ENCODE measurements around the gene PEMT. TPM values are rescaled to one million over a fixed set of nuclear protein-coding genes. Genes with fewer than 3 reads are reported as not detected.

PEMT gene
- total RNA-seq, 2 donors from 2014 or later, result 16.9 to 23.8 TPM

DNA sequence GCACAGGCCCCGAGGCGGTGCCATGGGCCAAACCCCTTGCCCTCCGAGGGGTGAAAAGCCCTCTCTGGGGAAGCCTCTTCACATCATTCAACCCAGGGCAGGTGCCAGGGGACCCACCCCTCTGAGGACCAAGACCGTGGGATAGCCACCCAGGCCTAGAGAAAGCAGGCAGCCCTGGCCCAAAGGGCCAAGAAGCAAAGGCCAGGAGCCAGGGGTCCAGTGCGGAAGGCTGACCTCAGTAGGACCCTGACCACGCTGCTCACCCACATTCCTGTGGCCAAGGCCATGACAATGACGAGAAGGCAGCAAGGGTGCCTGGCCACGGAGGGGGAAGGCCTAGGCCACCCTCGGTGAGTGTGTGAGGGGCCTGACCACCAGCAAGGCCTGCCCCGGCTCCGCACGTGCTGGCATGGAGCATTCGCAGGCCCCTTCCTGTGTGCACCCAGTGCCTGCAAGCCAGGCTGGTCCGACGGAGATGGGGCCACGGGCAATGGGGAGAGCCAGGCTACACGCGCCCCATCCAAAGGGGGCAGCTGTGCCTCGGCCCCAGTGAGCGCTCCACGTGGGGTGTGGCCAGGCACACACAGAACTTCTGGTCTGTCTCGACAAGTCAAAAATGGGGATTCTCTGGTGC, 70.8 kb downstream of the PEMT start:
- intact Hi-C loops (cut with DNase I), result no loop called here
- no peak for DNase-seq
- Histone ChIP-seq H3K4me1 (no peaks in the 10 kb centered on the region), H3K9me3 (no peaks in the 10 kb centered on the region), H3K9ac (ENCODE audit: low read depth in 2 of 2, low read length in 2 of 2) (no peak overlapping the region), H3K36me3 (no peaks in the 10 kb centered on the region), H3K4me3 (no peak overlapping the region), H3K27me3 (no peaks in the 10 kb centered on the region), H3K27ac (no peak overlapping the region)
- no peak for TF ChIP-seq CTCF (IDR thresholded peaks at IDR 0.05)

GRCh38 chr17:17519886-17520285, 71.6 kb downstream of the PEMT start:
- Histone ChIP-seq H3K4me1 (no peaks in the 10 kb centered on the region), H3K9me3 (no peaks in the 10 kb centered on the region), H3K9ac (ENCODE audit: low read depth in 2 of 2, low read length in 2 of 2) (no peak overlapping the region), H3K36me3 (no peaks in the 10 kb centered on the region), H3K4me3 (no peak overlapping the region), H3K27ac (no peak overlapping the region), H3K27me3 (no peaks in the 10 kb centered on the region)
- DNase-seq, result no peak
- TF ChIP-seq CTCF (IDR thresholded peaks at IDR 0.05), result no peak
- intact Hi-C loops (cut with DNase I), result no loop called here

GRCh38 chr17:17518951-17519350, 72.6 kb downstream of the PEMT start:
- H3K4me1 ChIP-seq, result no peaks in the 10 kb centered on the region
- no peak for DNase-seq
- no peak overlapping the region for H3K9ac ChIP-seq (ENCODE audit: low read depth in 2 of 2, low read length in 2 of 2)
- no peak for TF ChIP-seq CTCF (IDR thresholded peaks at IDR 0.05)
- no peak overlapping the region for H3K27ac ChIP-seq
- H3K4me3 ChIP-seq, result no peak overlapping the region
- H3K27me3 ChIP-seq, result no peaks in the 10 kb centered on the region
- intact Hi-C loops (cut with DNase I), result no loop called here
- no peaks in the 10 kb centered on the region for H3K9me3 ChIP-seq
- no peaks in the 10 kb centered on the region for H3K36me3 ChIP-seq

GRCh38 chr17:17518014-17518413, 73.5 kb downstream of the PEMT start:
- H3K4me3 ChIP-seq, result no peak overlapping the region
- no peak for TF ChIP-seq CTCF (IDR thresholded peaks at IDR 0.05)
- intact Hi-C loops (cut with DNase I), result no loop called here

DNA sequence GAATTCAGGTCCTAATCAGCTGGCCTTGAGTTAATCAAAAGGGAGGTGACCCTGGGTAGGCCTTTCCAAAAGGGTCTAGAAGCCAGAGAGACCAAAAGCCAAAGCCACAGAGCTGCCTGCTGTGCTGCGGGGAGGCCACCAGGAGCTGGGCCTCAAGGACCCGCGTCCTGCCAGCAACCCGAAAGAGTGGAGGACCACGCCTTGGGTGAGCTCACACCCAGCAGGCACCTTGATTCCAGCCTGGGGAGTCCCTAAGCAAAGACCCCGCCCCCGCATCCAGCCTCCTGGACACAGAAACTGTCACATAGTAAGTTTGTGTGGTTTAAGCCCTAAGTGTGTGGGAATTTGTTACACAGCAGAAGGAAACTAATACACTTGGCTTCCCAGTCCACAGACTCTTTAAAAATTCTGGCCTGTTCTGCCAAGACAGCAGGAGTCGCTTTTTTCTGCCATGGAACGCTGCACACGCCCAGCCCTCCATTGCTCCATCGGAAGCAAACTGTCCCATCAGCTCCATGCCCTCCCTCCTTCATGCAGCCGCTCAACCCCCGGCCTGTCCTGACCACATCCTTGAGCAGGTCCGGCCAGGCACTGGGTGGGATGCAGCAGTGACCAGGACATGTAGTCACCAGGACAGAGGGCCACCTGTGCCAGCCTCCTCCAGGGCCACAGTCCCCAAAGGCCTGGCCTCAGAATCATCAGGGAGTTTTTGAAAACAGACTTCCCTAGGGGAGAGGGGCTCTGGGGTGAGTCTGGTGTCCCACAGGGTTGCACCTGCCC, 74.4 kb downstream of the PEMT start:
- Histone ChIP-seq H3K9ac (ENCODE audit: low read depth in 2 of 2, low read length in 2 of 2) (no peak overlapping the region), H3K36me3 (no peaks in the 10 kb centered on the region), H3K27ac (no peak overlapping the region), H3K4me3 (no peak overlapping the region), H3K9me3 (no peaks in the 10 kb centered on the region), H3K4me1 (no peaks in the 10 kb centered on the region), H3K27me3 (no peaks in the 10 kb centered on the region)
- intact Hi-C loops (cut with DNase I), result no loop called here
- DNase-seq, result no peak
- TF ChIP-seq CTCF (IDR thresholded peaks at IDR 0.05), result no peak

More at GRCh38 chr17:17518014-17518413, 73.5 kb downstream of the PEMT start:
- H3K4me1 ChIP-seq, result no peaks in the 10 kb centered on the region
- H3K9ac ChIP-seq (ENCODE audit: low read depth in 2 of 2, low read length in 2 of 2), result no peak overlapping the region
- H3K9me3 ChIP-seq, result no peaks in the 10 kb centered on the region
- no peak for DNase-seq
- H3K36me3 ChIP-seq, result no peaks in the 10 kb centered on the region
- H3K27ac ChIP-seq, result no peak overlapping the region
- no peaks in the 10 kb centered on the region for H3K27me3 ChIP-seq
